ENCODE results near the gene IER3IP1.
A peak's percentile ranks its signal among the peaks of the same experiment; 100 is the strongest.
"Not testable (repeated sequence)": the region's sequence is repeated elsewhere in the genome, so short reads cannot be mapped to it uniquely, and the experiment has no call there.

IER3IP1 gene

GRCh38 chr18:47160256-47160655 is 15.9 kb downstream of the IER3IP1 start:
- H3K9me3 ChIP-seq (ENCODE audit: insufficient read depth, low read length): no peaks in the 10 kb centered on the region
- H3K4me3 ChIP-seq (ENCODE audit: low read length): no peak overlapping the region
- peaks cover 55% of the 10 kb centered on the region for H4K20me1 ChIP-seq (ENCODE audit: insufficient read depth, low read length)
- no peak overlapping the region for H3K27ac ChIP-seq (ENCODE audit: low read length)
- H3K9ac ChIP-seq (ENCODE audit: low read length): no peak overlapping the region
- H3K79me2 ChIP-seq (ENCODE audit: low read length): peaks cover 88% of the 10 kb centered on the region
- peaks cover 16% of the 10 kb centered on the region for H3K36me3 ChIP-seq (replicated peaks; ENCODE audit: low read depth, low read length)
- no peak overlapping the region for H3K4me2 ChIP-seq (ENCODE audit: low read length)
- TF ChIP-seq EZH2phosphoT487 (IDR thresholded peaks at IDR 0.05; ENCODE audit: low read depth) (no peak), CTCF (IDR thresholded peaks at IDR 0.05; ENCODE audit: low read depth, low read length) (no peak)
- peaks cover 21% of the 10 kb centered on the region for H3K4me1 ChIP-seq (ENCODE audit: low read length)
- no peak overlapping the region for H2AFZ ChIP-seq (ENCODE audit: low read depth, low read length)
- no peaks in the 10 kb centered on the region for H3K27me3 ChIP-seq (ENCODE audit: low read depth, low read length)

GRCh38 chr18:47158404-47158803 is 17.8 kb downstream of the IER3IP1 start:
- not testable (repeated sequence) for H3K9ac ChIP-seq (ENCODE audit: low read length); H2AFZ ChIP-seq (ENCODE audit: low read depth, low read length); H3K27me3 ChIP-seq (ENCODE audit: low read depth, low read length); H3K27ac ChIP-seq (ENCODE audit: low read length); H3K4me2 ChIP-seq (ENCODE audit: low read length); H3K9me3 ChIP-seq (ENCODE audit: insufficient read depth, low read length); H3K4me3 ChIP-seq (ENCODE audit: low read length); H3K4me1 ChIP-seq (ENCODE audit: low read length)
- H4K20me1 ChIP-seq (ENCODE audit: insufficient read depth, low read length): peaks cover 37% of the 10 kb centered on the region
- peaks cover 69% of the 10 kb centered on the region for H3K79me2 ChIP-seq (ENCODE audit: low read length)
- H3K36me3 ChIP-seq (replicated peaks; ENCODE audit: low read depth, low read length): peaks cover 29% of the 10 kb centered on the region

- TF ChIP-seq EZH2phosphoT487 (IDR thresholded peaks at IDR 0.05; ENCODE audit: low read depth): no peak
- no peak for TF ChIP-seq CTCF (IDR thresholded peaks at IDR 0.05; ENCODE audit: low read depth, low read length)
- H3K4me3 ChIP-seq (ENCODE audit: low read length): peak overlapping the region; percentile 81
- no peak overlapping the region for H3K27ac ChIP-seq (ENCODE audit: low read length)
Measured at GRCh38 chr18:47151439-47151838, 24.7 kb downstream of the IER3IP1 start.

GRCh38 chr18:47150824-47151366 is 25.3 kb downstream of the IER3IP1 start:
- Histone ChIP-seq H3K9me3 (ENCODE audit: insufficient read depth, low read length) (no peaks in the 10 kb centered on the region), H2AFZ (ENCODE audit: low read depth, low read length) (peak overlapping the region; percentile 97), H3K4me1 (ENCODE audit: low read length) (peaks cover 15% of the 10 kb centered on the region), H3K4me2 (ENCODE audit: low read length) (peak overlapping the region; percentile 97), H3K4me3 (ENCODE audit: low read length) (peak overlapping the region; percentile 81), H3K9ac (ENCODE audit: low read length) (peak overlapping the region; percentile 89), H3K27me3 (ENCODE audit: low read depth, low read length) (no peaks in the 10 kb centered on the region), H3K27ac (ENCODE audit: low read length) (peak overlapping the region; percentile 73), H3K79me2 (ENCODE audit: low read length) (peaks cover 42% of the 10 kb centered on the region), H3K36me3 (replicated peaks; ENCODE audit: low read depth, low read length) (peaks cover 25% of the 10 kb centered on the region), H4K20me1 (ENCODE audit: insufficient read depth, low read length) (peaks cover 4% of the 10 kb centered on the region; the same call in 1 of the 2 replicates)
- TF ChIP-seq EZH2phosphoT487 (IDR thresholded peaks at IDR 0.05; ENCODE audit: low read depth) (no peak), CTCF (IDR thresholded peaks at IDR 0.05; ENCODE audit: low read depth, low read length) (no peak)

More at GRCh38 chr18:47151439-47151838, 24.7 kb downstream of the IER3IP1 start:
- Histone ChIP-seq H3K79me2 (ENCODE audit: low read length) (peaks cover 39% of the 10 kb centered on the region), H3K27me3 (ENCODE audit: low read depth, low read length) (no peaks in the 10 kb centered on the region), H3K9me3 (ENCODE audit: insufficient read depth, low read length) (no peaks in the 10 kb centered on the region), H2AFZ (ENCODE audit: low read depth, low read length) (no peak overlapping the region), H3K4me2 (ENCODE audit: low read length) (peak overlapping the region; percentile 97), H3K4me1 (ENCODE audit: low read length) (peaks cover 20% of the 10 kb centered on the region), H3K9ac (ENCODE audit: low read length) (peak overlapping the region; percentile 89), H4K20me1 (ENCODE audit: insufficient read depth, low read length) (peaks cover under 1% of the 10 kb centered on the region; the same call in 1 of the 2 replicates), H3K36me3 (replicated peaks; ENCODE audit: low read depth, low read length) (peaks cover 25% of the 10 kb centered on the region)
